CD14-positive monocyte (primary cell): ENCODE results near the gene PACSIN1. TPM values are rescaled to one million over a fixed set of nuclear protein-coding genes. Genes with fewer than 3 reads are reported as not detected.

Source experiments
- DNase-seq, 3 donors: peaks; one replicate each; pipeline ENCODE4 v3.0.0-alpha.2; 2011 to 2022
- H2AFZ ChIP-seq: 2 replicates; pipeline ENCODE4 v1.6.0; 2012; ENCODE audit warnings: mild to moderate bottlenecking, low read depth, low read length, inconsistent platforms; ENCODE audit not compliant: insufficient read depth, poor library complexity, severe bottlenecking
- H3K27ac ChIP-seq, 2 donors: 1 replicate in 1 of 2; 2 replicates in 1 of 2; pipeline ENCODE4 v1.5.1; 2012 to 2013; ENCODE audit warnings: low read length in 2 of 2, control low read depth in 1 of 2, inconsistent platforms in 1 of 2, low read depth in 1 of 2, mild to moderate bottlenecking in 1 of 2
- H3K27me3 ChIP-seq, 2 donors: one replicate each; pipeline versions ENCODE4 v1.6.0 to v1.6.1; 2011 to 2013; ENCODE audit warnings: low read length in 2 of 2; ENCODE audit not compliant: control insufficient read depth in 2 of 2, insufficient read depth in 2 of 2
- H3K36me3 ChIP-seq, 2 donors: replicated peaks in 1 of 2; 1 replicate in 1 of 2; 2 replicates in 1 of 2; pipeline versions ENCODE4 v1.5.1 to v1.6.1; 2012 to 2013; ENCODE audit warnings: low read length in 2 of 2, control low read depth in 1 of 2, inconsistent platforms in 1 of 2, mild to moderate bottlenecking in 1 of 2; ENCODE audit not compliant: insufficient read depth in 2 of 2, control insufficient read depth in 1 of 2
- H3K4me1 ChIP-seq, 2 donors: 1 replicate in 1 of 2; 2 replicates in 1 of 2; pipeline versions ENCODE4 v1.5.1 to v1.6.1; 2012 to 2013; ENCODE audit warnings: low read length in 2 of 2, control low read depth in 1 of 2, inconsistent platforms in 1 of 2, mild to moderate bottlenecking in 1 of 2, moderate library complexity in 1 of 2; ENCODE audit not compliant: insufficient read depth in 2 of 2, control insufficient read depth in 1 of 2
- H3K4me2 ChIP-seq: replicated peaks from 2 replicates; pipeline ENCODE3; 2012; ENCODE audit warnings: low read length, moderate library complexity, mild to moderate bottlenecking; ENCODE audit not compliant: poor library complexity, severe bottlenecking; ENCODE audit errors: extremely low read depth
- H3K4me3 ChIP-seq, 3 experiments: fragments of 200-600 bp in 1 of 3; sonication (generic) in 1 of 3; replicated peaks in 1 of 3; 1 replicate in 2 of 3; 2 replicates in 1 of 3; pipeline ENCODE4 v1.5.1; 2011 to 2013; ENCODE audit warnings: low read length in 3 of 3, mild to moderate bottlenecking in 3 of 3, control low read depth in 2 of 3, low read depth in 2 of 3, inconsistent platforms in 1 of 3, moderate library complexity in 1 of 3
- H3K79me2 ChIP-seq: 2 replicates; pipeline ENCODE4 v1.6.0; 2012; ENCODE audit warnings: mild to moderate bottlenecking, control low read depth, inconsistent platforms, low read length, moderate library complexity; ENCODE audit not compliant: insufficient read depth
- H3K9ac ChIP-seq: 2 replicates; pipeline ENCODE4 v1.6.0; 2017; ENCODE audit warnings: low read length, mild to moderate bottlenecking; ENCODE audit not compliant: insufficient read depth, poor library complexity, severe bottlenecking
- H3K9me3 ChIP-seq, 2 donors: replicated peaks in 1 of 2; 1 replicate in 1 of 2; 2 replicates in 1 of 2; pipeline versions ENCODE4 v1.5.1 to v1.6.1; 2012 to 2013; ENCODE audit warnings: low read length in 2 of 2, control low read depth in 1 of 2; ENCODE audit not compliant: control insufficient read depth in 1 of 2, insufficient read depth in 1 of 2
- H4K20me1 ChIP-seq: 2 replicates; pipeline ENCODE4 v1.6.0; 2012; ENCODE audit warnings: mild to moderate bottlenecking, low read length, control low read depth, moderate library complexity; ENCODE audit not compliant: insufficient read depth
- H3K27ac Mint-ChIP-seq, 7 donors: one replicate each; pipeline ENCODE4 v1.8.0; 2020; ENCODE audit warnings: mild to moderate bottlenecking in 7 of 7, mixed read lengths in 7 of 7, moderate library complexity in 6 of 7, inconsistent platforms in 2 of 7
- H3K27me3 Mint-ChIP-seq, 3 donors: one replicate each; pipeline ENCODE4 v1.8.0; 2021 to 2022; ENCODE audit warnings: low read depth in 3 of 3, mild to moderate bottlenecking in 3 of 3, mixed read lengths in 3 of 3, moderate library complexity in 3 of 3, inconsistent platforms in 1 of 3
- H3K36me3 Mint-ChIP-seq, 2 donors: one replicate each; pipeline ENCODE4 v1.8.0; 2020; ENCODE audit warnings: mixed read lengths in 2 of 2, inconsistent platforms in 1 of 2, mild to moderate bottlenecking in 1 of 2
- H3K4me1 Mint-ChIP-seq: one replicate; pipeline ENCODE4 v1.8.0; 2020; ENCODE audit warnings: mild to moderate bottlenecking, mixed read lengths
- H3K4me3 Mint-ChIP-seq, 2 donors: one replicate each; pipeline ENCODE4 v1.8.0; 2020; ENCODE audit warnings: mild to moderate bottlenecking in 2 of 2, mixed read lengths in 2 of 2, moderate library complexity in 1 of 2
- H3K9me3 Mint-ChIP-seq, 7 donors: one replicate each; pipeline ENCODE4 v1.8.0; 2020 to 2022; ENCODE audit warnings: mixed read lengths in 7 of 7, mild to moderate bottlenecking in 6 of 7, moderate library complexity in 6 of 7, inconsistent platforms in 2 of 7
- WGBS: methylation state at CpG from one replicate; pipeline ENCODE4 v1.1.5; 2013; ENCODE audit warnings: missing lambda C conversion rate; ENCODE audit not compliant: insufficient coverage; 5-methylcytosine and 5-hydroxymethylcytosine counted together
- intact Hi-C, 2 donors: fragments of 100-400 bp; cut with micrococcal nuclease; formaldehyde crosslinking; loops; one replicate each; pipeline versions ENCODE4 v1.15.0 to v1.15.1; 2023
- polyA plus RNA-seq, 3 donors: library from polyadenylated mRNA; depleted of rRNA in 1 of 3; unstranded in 2 of 3; stranded (reverse) in 1 of 3; fragments of 300-500 nt in 2 of 3; fragments of >200 nt in 1 of 3; fragmentation: Illumina TruSeq in 2 of 3; gene quantifications; 1 replicate in 2 of 3; 2 replicates in 1 of 3; pipeline ENCODE4 v1.2.3, GENCODE V29; 2012 to 2021
- TF ChIP-seq, protein P1 (sequence below): fragments of 200-600 bp; IDR thresholded peaks from one replicate; pipeline ENCODE4 v1.8.0; 2022; ENCODE audit warnings: antibody characterized with exemption, mild to moderate bottlenecking

PACSIN1 gene
- polyA plus RNA-seq, 3 donors, result not detected

DNA sequence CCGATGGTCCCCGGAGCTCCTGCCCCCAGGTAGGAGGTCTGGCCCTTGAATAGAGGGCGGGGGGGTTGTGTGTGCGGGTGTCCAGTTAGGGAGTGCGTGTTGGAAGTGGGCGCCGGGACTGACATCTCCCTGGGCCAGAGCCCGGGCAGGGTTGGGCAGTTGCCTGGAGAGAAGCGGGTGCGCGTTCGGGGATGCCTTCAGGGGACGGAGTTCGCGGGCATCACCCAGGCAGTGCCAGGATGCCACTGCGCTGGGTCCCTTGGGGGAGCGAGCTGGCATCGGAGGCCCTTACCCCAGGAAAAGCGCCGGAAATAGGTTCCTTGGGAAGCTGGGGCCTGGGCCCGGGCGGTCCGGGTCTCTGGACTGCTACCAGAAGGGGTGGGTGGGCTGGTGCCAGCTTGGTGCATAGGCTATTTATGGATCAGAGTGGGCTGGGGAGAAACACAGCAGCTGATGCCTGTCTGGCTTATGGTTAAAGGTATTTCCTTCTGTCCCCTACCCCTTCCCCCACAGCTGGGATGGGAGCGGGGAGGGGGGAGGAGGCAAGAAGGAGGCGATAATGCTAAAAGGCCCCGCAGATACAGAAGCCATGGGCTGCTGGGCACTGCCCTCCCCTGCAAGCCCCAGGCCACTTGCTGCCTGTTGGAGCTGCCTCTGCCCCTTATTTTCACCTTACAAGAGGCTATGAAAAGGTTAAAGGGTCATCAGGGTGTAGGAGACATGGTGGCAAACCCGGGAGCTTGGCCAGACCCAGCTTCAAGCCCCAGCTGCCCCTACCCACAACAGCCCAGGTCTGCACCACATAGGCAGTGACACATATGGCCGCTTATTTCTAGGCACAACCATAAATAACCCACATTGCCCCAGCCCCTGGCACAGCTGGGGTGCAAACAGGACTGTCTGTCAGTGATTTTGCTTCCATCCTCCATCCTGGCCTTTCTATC is 638 bp downstream of the PACSIN1 start:
- peaks cover 0 to 2% (median 0%) of the 10 kb centered on the region in 7 donors for H3K9me3 Mint-ChIP-seq
- Histone ChIP-seq H3K9ac (no peak overlapping the region), H3K36me3 (no peaks in the 10 kb centered on the region), H2AFZ (no peak overlapping the region), H3K4me1 (peaks cover 10 to 18% of the 10 kb centered on the region in 2 donors), H4K20me1 (no peaks in the 10 kb centered on the region), H3K4me3 (no peak overlapping the region), H3K79me2 (no peaks in the 10 kb centered on the region), H3K27ac (no peak overlapping the region), H3K9me3 (no peaks in the 10 kb centered on the region), H3K27me3 (peaks cover 11 to 39% of the 10 kb centered on the region in 2 donors), H3K4me2 (peak overlapping the region; percentile 29)
- intact Hi-C loops, result no loop called here
- TF ChIP-seq, protein P1, sequence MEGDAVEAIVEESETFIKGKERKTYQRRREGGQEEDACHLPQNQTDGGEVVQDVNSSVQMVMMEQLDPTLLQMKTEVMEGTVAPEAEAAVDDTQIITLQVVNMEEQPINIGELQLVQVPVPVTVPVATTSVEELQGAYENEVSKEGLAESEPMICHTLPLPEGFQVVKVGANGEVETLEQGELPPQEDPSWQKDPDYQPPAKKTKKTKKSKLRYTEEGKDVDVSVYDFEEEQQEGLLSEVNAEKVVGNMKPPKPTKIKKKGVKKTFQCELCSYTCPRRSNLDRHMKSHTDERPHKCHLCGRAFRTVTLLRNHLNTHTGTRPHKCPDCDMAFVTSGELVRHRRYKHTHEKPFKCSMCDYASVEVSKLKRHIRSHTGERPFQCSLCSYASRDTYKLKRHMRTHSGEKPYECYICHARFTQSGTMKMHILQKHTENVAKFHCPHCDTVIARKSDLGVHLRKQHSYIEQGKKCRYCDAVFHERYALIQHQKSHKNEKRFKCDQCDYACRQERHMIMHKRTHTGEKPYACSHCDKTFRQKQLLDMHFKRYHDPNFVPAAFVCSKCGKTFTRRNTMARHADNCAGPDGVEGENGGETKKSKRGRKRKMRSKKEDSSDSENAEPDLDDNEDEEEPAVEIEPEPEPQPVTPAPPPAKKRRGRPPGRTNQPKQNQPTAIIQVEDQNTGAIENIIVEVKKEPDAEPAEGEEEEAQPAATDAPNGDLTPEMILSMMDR, result no peak
- H3K4me3 Mint-ChIP-seq, result peak overlapping the region in 1 of 2 donors; percentile 51
- no peaks in the 10 kb centered on the region for H3K36me3 Mint-ChIP-seq
- H3K4me1 Mint-ChIP-seq, result peaks cover 19% of the 10 kb centered on the region
- H3K27ac Mint-ChIP-seq, result no peak overlapping the region
- 54% methylated on average over 25 of the region's 28 CpGs for WGBS
- H3K27me3 Mint-ChIP-seq, result peaks cover 33 to 49% (median 34%) of the 10 kb centered on the region in 3 donors
- DNase-seq, result no peak

DNA sequence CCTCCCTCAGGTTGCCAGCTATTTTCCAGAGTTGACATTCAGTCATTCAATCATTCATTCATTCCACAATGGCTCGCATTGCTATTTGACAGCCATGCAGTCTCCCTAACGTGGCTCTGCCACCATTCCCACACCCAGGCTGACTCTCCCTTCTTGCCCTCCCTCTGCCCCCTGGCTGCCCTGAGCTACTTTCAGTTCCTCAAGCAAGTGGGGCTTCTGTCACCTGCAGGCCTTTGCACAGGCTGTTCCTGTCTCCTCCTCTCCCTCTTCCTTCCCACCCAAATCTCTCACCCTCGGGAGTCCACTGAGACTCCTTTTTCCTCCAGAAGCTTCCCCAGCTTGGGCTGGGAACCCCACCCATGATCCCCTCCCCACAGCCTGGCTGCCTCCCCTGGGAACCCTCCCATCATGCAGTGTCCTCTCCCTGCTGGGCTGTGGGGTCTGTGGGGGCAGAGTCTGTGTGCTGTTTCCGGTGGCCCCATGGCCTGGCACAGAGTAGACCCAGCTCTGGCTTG is 2.6 kb downstream of the PACSIN1 start:
- H3K27ac Mint-ChIP-seq, result no peak overlapping the region
- no peak overlapping the region for H3K4me2 ChIP-seq
- peaks cover 17% of the 10 kb centered on the region for H3K4me1 Mint-ChIP-seq
- no peaks in the 10 kb centered on the region for H3K36me3 ChIP-seq
- no peak overlapping the region for H3K27ac ChIP-seq
- peak; percentile 5 to 37 (median 9) for DNase-seq
- H3K9ac ChIP-seq, result no peak overlapping the region
- no peaks in the 10 kb centered on the region for H3K79me2 ChIP-seq
- H3K9me3 Mint-ChIP-seq, result peaks cover 0 to 8% (median 0%) of the 10 kb centered on the region in 7 donors
- no peaks in the 10 kb centered on the region for H3K9me3 ChIP-seq
- no peaks in the 10 kb centered on the region for H3K36me3 Mint-ChIP-seq
- H4K20me1 ChIP-seq, result no peaks in the 10 kb centered on the region
- H3K27me3 ChIP-seq, result peaks cover 11 to 34% of the 10 kb centered on the region in 2 donors
- TF ChIP-seq, protein P1, result no peak
- WGBS, result 30% methylated on average over 3 of the region's 4 CpGs
- no peak overlapping the region for H2AFZ ChIP-seq
- H3K4me3 Mint-ChIP-seq, result no peak overlapping the region
- H3K4me3 ChIP-seq, result no peak overlapping the region
- peaks cover 27 to 38% (median 29%) of the 10 kb centered on the region in 3 donors for H3K27me3 Mint-ChIP-seq
- intact Hi-C loops, result no loop called here
- peaks cover 10 to 18% of the 10 kb centered on the region in 2 donors for H3K4me1 ChIP-seq
